MM.1S (cell line): ENCODE results near the gene ASCC3.

ENCODE experiments used
- DNase-seq: peaks from one replicate; pipeline ENCODE4 v3.0.0-alpha.2; 2015
- H2AFZ ChIP-seq: fragments of 300-600 bp; sonication (generic); 2 replicates; pipeline ENCODE4 v1.6.0; 2016; ENCODE audit warnings: antibody characterized with exemption, low read length
- H3F3A ChIP-seq: fragments of 300-600 bp; sonication (generic); 2 replicates; pipeline ENCODE4 v1.6.1; 2016; ENCODE audit warnings: mild to moderate bottlenecking, antibody characterized with exemption, low read length, moderate library complexity, mixed read lengths; ENCODE audit not compliant: insufficient read depth
- H3K27ac ChIP-seq: fragments of 300-600 bp; sonication (generic); 2 replicates; pipeline ENCODE4 v1.5.1; 2016; ENCODE audit warnings: mild to moderate bottlenecking, low read length
- H3K27me3 ChIP-seq: fragments of 300-600 bp; sonication (generic); replicated peaks from 2 replicates; pipeline ENCODE4 v1.6.0; 2016; ENCODE audit warnings: low read length; ENCODE audit not compliant: insufficient read depth
- H3K36me3 ChIP-seq: fragments of 300-600 bp; sonication (generic); replicated peaks from 2 replicates; pipeline ENCODE4 v1.6.1; 2016; ENCODE audit warnings: mild to moderate bottlenecking, low read length, mixed read lengths; ENCODE audit not compliant: insufficient read depth
- H3K4me1 ChIP-seq: fragments of 300-600 bp; sonication (generic); 2 replicates; pipeline ENCODE4 v1.6.1; 2016; ENCODE audit warnings: low read length, mixed read lengths
- H3K4me2 ChIP-seq: fragments of 300-600 bp; sonication (generic); 2 replicates; pipeline ENCODE4 v1.6.0; 2016; ENCODE audit warnings: low read depth, low read length
- H3K4me3 ChIP-seq: fragments of 300-600 bp; sonication (generic); 2 replicates; pipeline ENCODE4 v1.5.1; 2016; ENCODE audit warnings: low read length, mixed read lengths
- H3K79me2 ChIP-seq: fragments of 300-600 bp; sonication (generic); 2 replicates; pipeline ENCODE4 v1.6.1; 2016; ENCODE audit warnings: mixed run types, low read length, mixed read lengths
- H3K9ac ChIP-seq: fragments of 300-600 bp; sonication (generic); 2 replicates; pipeline ENCODE4 v1.6.1; 2016; ENCODE audit warnings: low read length, mixed read lengths
- H3K9me2 ChIP-seq: fragments of 300-600 bp; sonication (generic); replicated peaks from 2 replicates; pipeline ENCODE4 v1.6.1; 2016; ENCODE audit warnings: mild to moderate bottlenecking, low read length, mixed read lengths; ENCODE audit not compliant: insufficient read depth
- H3K9me3 ChIP-seq: fragments of 300-600 bp; sonication (generic); replicated peaks from 2 replicates; pipeline ENCODE4 v1.6.1; 2016; ENCODE audit warnings: mild to moderate bottlenecking, low read length, mixed read lengths; ENCODE audit not compliant: insufficient read depth
- H4K20me1 ChIP-seq: fragments of 300-600 bp; sonication (generic); 2 replicates; pipeline ENCODE4 v1.6.1; 2016; ENCODE audit warnings: mild to moderate bottlenecking, low read length, moderate library complexity, mixed read lengths; ENCODE audit not compliant: insufficient read depth
- EZH2 ChIP-seq: fragments of 300-600 bp; sonication (generic); optimal IDR thresholded peaks from 2 replicates; pipeline ENCODE3; 2017; ENCODE audit warnings: low read depth, mild to moderate bottlenecking, antibody characterized with exemption, low read length, mixed read lengths
- EZH2phosphoT487 ChIP-seq: fragments of 300-600 bp; sonication (generic); IDR thresholded peaks from 2 replicates; pipeline ENCODE4 v1.6.1; 2018; ENCODE audit warnings: antibody characterized with exemption, low read length
- TF ChIP-seq, protein P1 (sequence below): fragments of 300-600 bp; sonication (generic); IDR thresholded peaks from 2 replicates; pipeline ENCODE4 v1.5.1; 2016; ENCODE audit warnings: antibody characterized with exemption, low read length, mixed read lengths

ASCC3 gene

DNA sequence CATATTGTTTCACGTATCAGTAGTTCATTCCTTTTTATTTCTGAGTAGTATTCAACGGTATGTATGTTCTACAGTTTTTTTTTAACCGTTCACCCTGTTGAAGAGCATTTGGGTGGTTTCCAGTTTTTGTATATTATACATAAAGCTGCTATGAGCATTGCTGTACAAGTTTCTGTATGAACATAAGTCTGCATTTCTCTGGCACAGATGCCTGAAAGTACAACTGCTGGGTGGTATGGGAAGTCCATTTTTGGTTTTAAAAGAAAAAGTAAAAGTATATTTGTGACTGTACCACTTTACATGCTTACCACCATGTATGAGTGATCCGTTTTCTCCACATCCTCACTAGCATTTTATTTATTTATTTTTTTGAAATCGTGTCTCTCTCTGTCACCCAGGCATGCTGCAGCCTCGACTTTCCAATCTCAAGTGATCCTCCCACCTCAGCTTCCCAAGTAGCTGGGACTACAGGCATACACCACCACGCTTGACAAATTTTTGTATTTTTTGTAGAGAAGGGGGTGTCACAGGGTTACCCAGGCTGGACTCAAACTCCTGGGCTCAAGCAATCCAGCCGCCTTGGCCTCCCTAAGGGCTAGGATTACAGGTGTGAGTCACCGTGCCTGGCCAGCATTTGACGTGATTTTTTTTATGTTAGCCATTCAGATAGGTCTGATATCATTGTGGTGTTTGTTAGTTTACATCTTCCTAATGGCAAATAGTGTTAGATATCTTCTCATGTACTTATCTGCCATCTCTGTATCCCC lies 405.4 kb downstream of the ASCC3 start:
- peak; percentile 79 for DNase-seq
- Histone ChIP-seq H3K79me2 (no peaks in the 10 kb centered on the region), H3K9me3 (no peaks in the 10 kb centered on the region), H3K36me3 (no peaks in the 10 kb centered on the region), H2AFZ (no peak overlapping the region), H3K9me2 (no peaks in the 10 kb centered on the region), H3K27me3 (0 out of 2 replicates have a peak, but pooled peaks cover 14% of the 10 kb centered on the region), H3K4me3 (no peak overlapping the region), H3K9ac (no peak overlapping the region), H3K27ac (no peak overlapping the region), H3K4me2 (peak overlapping the region; percentile 21), H3F3A (peaks cover 17% of the 10 kb centered on the region; the same call in 1 of the 2 replicates), H4K20me1 (no peaks in the 10 kb centered on the region), H3K4me1 (peaks cover 42% of the 10 kb centered on the region)
- TF ChIP-seq, protein P1, sequence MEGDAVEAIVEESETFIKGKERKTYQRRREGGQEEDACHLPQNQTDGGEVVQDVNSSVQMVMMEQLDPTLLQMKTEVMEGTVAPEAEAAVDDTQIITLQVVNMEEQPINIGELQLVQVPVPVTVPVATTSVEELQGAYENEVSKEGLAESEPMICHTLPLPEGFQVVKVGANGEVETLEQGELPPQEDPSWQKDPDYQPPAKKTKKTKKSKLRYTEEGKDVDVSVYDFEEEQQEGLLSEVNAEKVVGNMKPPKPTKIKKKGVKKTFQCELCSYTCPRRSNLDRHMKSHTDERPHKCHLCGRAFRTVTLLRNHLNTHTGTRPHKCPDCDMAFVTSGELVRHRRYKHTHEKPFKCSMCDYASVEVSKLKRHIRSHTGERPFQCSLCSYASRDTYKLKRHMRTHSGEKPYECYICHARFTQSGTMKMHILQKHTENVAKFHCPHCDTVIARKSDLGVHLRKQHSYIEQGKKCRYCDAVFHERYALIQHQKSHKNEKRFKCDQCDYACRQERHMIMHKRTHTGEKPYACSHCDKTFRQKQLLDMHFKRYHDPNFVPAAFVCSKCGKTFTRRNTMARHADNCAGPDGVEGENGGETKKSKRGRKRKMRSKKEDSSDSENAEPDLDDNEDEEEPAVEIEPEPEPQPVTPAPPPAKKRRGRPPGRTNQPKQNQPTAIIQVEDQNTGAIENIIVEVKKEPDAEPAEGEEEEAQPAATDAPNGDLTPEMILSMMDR = no peak
- TF ChIP-seq EZH2 = no peak

DNA sequence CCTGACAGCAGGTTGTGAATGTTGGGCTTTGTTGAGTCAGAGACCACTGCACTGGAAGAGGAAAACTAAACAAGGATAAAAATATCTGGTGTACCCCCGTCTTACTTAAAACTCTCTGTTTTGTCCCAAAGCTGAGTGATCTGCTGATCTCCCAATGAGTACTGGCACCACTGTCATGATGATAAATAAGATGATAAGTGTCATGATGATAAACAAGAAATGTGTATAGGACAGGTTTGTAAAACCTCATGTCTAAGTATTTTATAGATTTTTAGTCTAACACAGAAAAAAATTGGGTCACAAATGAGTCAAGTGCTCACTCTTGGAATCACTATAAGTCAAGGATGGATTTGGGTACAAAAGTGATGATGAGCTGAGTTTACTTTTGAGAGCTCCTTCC lies 407.9 kb downstream of the ASCC3 start:
- H3K4me2 ChIP-seq = peak overlapping the region; percentile 33
- peak overlapping the region; percentile 18; the same call in 1 of the 2 replicates for H3K27ac ChIP-seq
- H3K36me3 ChIP-seq = no peaks in the 10 kb centered on the region
- peaks cover 17% of the 10 kb centered on the region; the same call in 1 of the 2 replicates for H3F3A ChIP-seq
- DNase-seq = no peak
- H3K9ac ChIP-seq = no peak overlapping the region
- H4K20me1 ChIP-seq = no peaks in the 10 kb centered on the region
- peaks cover 39% of the 10 kb centered on the region for H3K4me1 ChIP-seq
- H2AFZ ChIP-seq = no peak overlapping the region
- TF ChIP-seq EZH2phosphoT487 = no peak
- TF ChIP-seq, protein P1 = no peak
- no peak for TF ChIP-seq EZH2
- H3K9me3 ChIP-seq = no peaks in the 10 kb centered on the region
- H3K4me3 ChIP-seq = no peak overlapping the region
- H3K27me3 ChIP-seq = 0 out of 2 replicates have a peak, but pooled peaks cover 14% of the 10 kb centered on the region
- no peaks in the 10 kb centered on the region for H3K79me2 ChIP-seq
- H3K9me2 ChIP-seq = no peaks in the 10 kb centered on the region

DNA sequence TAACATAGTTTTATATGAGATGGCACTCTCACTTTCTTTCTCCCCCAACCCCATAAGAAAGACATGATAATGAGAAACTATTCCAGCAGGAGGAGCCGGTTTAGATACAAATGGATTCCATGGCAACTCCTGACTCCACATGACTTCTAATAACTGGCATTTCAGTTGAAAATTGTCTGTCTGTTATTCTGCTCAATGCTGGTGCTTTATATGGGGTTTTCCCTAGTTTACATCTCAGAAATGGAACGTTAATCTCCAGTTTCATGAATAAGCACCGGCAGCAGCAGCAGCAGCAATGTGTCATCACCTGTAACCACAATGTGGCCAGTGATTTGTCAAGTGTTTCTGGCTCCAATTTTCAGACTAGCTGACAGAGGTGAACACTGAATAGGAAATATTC lies 408.5 kb downstream of the ASCC3 start:
- H3K27me3 ChIP-seq = 0 out of 2 replicates have a peak, but pooled peaks cover 14% of the 10 kb centered on the region
- no peaks in the 10 kb centered on the region for H4K20me1 ChIP-seq
- no peaks in the 10 kb centered on the region for H3K9me3 ChIP-seq
- H2AFZ ChIP-seq = no peak overlapping the region
- no peaks in the 10 kb centered on the region for H3K9me2 ChIP-seq
- H3K79me2 ChIP-seq = no peaks in the 10 kb centered on the region
- H3K9ac ChIP-seq = no peak overlapping the region
- TF ChIP-seq, protein P1 = no peak
- TF ChIP-seq EZH2 (no peak), EZH2phosphoT487 (no peak)
- H3K36me3 ChIP-seq = no peaks in the 10 kb centered on the region
- no peak overlapping the region for H3K4me3 ChIP-seq
- peak overlapping the region; percentile 33 for H3K4me2 ChIP-seq
- peak overlapping the region; percentile 18; the same call in 1 of the 2 replicates for H3K27ac ChIP-seq
- peaks cover 17% of the 10 kb centered on the region; the same call in 1 of the 2 replicates for H3F3A ChIP-seq
- peak; percentile 93 for DNase-seq
- peaks cover 39% of the 10 kb centered on the region for H3K4me1 ChIP-seq
